NCI-H2171 treated with DMSO at 0.1 percent for 48 hours (cell line): ENCODE measurements around the gene BPNT1.
"Not testable (repeated sequence)": the region's sequence is repeated elsewhere in the genome, so short reads cannot be mapped to it uniquely, and the experiment has no call there.

Source experiments
- DNase-seq: peaks from one replicate; lab custom pipeline; 2025; lab: John Stamatoyannopoulos, UW

The BPNT1 gene

GRCh38 chr1:220077887-220078286, 11.7 kb downstream of the BPNT1 start:
- DNase-seq: no peak

DNA sequence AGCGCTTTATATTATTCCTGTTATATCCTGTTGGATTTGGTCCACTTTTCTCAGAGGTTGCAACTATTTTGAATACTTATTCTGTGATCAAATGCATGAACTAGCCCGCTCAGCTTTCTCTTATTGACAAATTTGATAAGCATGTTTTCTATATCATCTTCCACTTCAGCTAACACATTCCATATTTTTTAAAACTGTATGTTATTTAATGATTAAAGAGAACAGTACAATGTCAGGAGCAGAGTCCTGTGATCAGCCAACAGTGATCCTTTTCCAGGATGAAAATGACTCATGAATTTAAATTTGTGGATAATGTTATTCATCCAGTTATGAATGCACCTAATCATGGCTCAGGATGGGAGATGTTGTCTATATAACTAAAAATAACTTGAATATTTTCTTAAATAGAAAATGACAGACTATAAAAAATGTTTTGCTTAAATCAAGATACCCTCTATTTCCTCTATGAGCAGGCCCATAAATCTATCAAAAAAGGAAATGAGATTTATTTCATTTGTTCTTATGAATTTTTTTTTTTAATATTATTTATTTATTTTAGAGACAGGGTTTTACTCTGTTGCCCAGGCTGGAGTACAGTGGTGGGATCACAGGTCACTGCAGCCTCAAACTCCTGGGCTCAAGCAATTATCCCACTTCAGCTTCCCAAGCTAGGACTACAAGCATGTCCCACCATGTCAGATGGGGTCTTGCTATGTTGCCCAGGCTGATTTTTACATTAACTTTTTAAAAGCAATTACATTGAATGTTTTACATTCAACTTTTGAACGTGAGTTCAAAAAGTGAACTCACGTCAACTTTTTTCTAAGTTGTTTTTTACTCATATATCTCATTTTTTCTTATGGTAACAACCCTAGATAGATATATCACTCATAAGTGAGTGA, 12.5 kb downstream of the BPNT1 start:
- no peak for DNase-seq

- DNase-seq: no peak
Observed at GRCh38 chr1:220067269-220068204, 22.1 kb downstream of the BPNT1 start.

DNA sequence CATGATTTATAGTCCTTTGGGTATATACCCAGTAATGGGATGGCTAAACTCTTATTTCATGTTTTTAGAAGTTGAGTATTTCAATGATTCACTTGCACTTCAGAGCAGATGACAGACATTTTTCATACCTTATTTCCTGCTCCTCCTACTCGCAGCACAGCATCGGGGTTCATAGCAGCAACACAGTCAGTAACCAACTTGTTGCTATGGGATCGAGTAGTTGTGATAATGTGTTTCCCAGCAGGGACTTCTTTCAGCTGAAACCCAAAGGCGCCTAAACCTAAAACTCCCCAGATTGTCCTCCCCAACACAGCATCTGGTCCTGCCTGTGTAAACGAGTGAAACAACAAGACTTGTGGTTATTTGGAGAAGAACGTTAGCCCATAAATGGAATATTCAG, 27.0 kb downstream of the BPNT1 start:
- no peak for DNase-seq

GRCh38 chr1:220060876-220061275, 28.7 kb downstream of the BPNT1 start:
- no peak for DNase-seq

DNA sequence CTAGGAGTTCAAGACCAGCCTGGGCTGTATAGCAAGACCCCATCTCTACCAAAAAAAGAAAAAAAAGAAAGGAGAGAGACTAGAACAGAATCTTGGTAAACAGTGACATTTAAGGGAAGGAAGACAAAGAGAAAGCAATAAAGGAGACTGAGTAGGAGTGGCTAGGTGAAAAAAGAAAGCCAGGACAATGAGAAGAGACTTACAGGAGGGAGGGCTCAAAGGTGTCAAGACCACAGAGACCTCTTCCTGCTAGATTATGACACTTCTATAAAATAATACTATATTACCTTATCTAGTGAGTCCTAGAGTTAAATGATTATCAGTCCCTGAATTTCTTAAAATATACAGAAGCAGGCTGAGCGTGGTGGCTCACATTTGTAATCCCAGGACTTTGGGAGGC, 33.2 kb downstream of the BPNT1 start:
- DNase-seq: no peak

GRCh38 chr1:220046052-220046930, 43.3 kb downstream of the BPNT1 start, which contains the start of gene EPRS1:
Gene EPRS1, minus strand, starts transcription at chr1:220046505. Its CDS starts 117 bp downstream, at chr1:220046388.
- DNase-seq: peak; percentile 98

DNA sequence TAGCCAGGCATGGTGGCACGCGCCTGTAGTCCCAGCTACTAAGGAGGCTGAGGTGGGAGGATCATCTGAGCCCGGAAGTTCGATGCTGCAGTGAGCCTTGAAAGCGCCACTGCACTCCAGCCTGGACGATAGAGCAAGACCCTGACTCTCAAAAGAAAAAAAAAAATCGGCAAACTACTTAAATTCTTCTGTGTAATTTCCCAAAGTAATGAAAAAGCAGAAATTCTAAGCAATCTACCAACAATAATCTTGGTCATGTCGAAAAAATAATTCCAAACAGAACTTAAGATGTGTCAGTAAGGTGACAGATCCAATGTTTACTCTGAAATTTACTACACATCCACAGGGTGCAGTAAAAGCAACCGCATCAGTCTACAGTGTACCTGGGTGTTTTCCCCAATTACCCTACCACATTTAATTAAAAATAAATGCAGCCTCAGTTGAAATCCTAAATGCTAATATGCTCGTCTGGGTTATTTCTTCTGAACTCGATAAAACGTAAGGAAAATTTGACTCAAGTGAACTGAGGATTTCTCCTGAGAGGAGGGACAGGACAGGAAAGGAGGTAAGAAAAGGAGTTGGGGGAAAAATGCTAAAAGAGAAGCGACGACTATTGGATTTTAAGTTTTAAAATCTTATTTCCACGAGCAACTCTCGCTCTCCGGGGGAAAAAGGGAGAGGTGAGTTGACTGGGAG, 44.1 kb downstream of the BPNT1 start:
- DNase-seq: peak; percentile 14

- no peak for DNase-seq
Observed at GRCh38 chr1:220044678-220045355, 44.8 kb downstream of the BPNT1 start.

- DNase-seq: no peak
Observed at GRCh38 chr1:220043646-220044045, 45.9 kb downstream of the BPNT1 start.

GRCh38 chr1:220040028-220040596, 49.5 kb downstream of the BPNT1 start:
- DNase-seq: no peak

DNA sequence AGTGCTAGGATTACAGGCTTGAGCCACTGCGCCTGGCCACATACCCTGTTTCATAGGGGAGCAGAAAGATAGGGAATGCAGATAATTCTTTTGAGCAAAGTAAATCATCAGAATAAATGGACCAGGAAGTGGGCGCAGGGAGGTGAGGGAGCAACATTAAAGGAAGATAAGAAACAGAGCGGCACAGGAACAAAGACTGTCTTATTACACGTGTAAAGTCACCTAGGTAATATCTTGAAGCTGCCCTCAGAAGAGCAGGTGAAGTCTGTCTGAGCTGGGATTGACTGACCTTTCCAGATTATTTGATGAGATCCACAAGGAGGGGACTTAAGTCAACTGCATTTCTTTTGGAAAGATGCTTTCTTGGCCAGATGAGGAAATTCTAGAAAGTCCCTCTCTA, 50.9 kb downstream of the BPNT1 start:
- no peak for DNase-seq

GRCh38 chr1:220037810-220038209, 51.8 kb downstream of the BPNT1 start:
- DNase-seq: not testable (repeated sequence)

DNA sequence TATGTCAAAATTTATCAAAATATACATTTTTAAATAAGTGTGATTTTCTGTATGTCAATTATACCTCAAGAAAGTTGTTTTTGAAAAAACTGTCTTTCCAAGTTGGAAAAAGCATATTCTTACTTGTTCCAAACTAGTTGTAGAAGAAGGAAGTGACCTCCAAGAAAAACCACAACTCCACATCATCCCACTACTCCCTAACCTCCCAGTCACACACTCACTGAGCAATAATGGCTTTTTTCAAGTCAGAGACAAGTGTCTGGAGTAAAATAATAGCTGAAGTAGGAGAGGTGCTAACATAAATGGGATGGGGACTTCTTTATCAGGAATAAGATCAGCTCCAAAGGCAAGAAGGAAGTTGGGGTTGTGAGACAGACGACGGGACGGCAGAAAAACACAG, 56.7 kb downstream of the BPNT1 start:
- no peak for DNase-seq

GRCh38 chr1:220031287-220031686, 58.3 kb downstream of the BPNT1 start:
- DNase-seq: no peak

DNA sequence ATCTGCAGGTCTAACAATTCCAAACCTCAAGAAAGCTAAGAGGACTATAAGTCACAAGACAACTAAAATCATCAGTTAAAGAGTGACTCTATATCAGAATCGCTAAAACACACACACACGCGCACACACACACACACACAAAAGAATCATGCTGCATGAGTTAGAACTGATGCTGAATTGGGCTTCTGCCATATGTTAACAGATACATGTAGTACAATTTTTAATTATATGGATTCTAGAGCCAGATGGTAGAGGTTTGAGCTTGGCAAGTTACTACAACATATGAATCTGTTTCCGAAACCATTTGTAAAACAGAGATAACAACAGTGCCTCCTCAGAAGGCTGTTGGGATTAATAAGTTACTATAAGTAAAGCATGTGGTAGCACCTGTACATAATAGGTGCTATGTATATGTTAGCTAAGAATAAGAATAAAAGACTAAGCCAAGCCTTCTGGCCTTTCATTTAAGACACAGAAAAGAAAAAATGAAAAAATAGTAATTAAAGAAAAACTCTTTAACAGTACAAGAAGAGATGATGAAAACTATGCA, 61.2 kb downstream of the BPNT1 start:
- DNase-seq: peak; percentile 81

DNA sequence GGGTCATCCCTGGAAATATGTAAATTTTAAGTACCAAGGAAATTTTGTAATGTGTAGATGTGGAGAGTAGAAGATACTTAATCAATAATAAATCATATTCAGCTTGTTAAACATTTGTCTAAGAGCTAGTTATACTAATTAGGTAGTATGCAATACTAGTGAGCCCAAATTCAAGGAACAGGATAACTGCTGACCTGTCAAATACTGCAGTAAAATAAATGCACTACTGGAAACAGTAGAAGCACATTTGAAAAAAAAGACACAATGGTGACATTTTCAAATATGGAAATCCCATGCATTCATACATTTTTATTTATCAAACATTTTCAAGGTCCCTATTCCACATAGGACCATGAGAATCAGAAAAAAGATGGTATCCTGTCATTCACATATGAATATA, 70.5 kb downstream of the BPNT1 start:
- DNase-seq: no peak

GRCh38 chr1:220013497-220013896, 76.1 kb downstream of the BPNT1 start:
- DNase-seq: no peak

- DNase-seq: no peak
Observed at GRCh38 chr1:220012259-220012658, 77.3 kb downstream of the BPNT1 start.

DNA sequence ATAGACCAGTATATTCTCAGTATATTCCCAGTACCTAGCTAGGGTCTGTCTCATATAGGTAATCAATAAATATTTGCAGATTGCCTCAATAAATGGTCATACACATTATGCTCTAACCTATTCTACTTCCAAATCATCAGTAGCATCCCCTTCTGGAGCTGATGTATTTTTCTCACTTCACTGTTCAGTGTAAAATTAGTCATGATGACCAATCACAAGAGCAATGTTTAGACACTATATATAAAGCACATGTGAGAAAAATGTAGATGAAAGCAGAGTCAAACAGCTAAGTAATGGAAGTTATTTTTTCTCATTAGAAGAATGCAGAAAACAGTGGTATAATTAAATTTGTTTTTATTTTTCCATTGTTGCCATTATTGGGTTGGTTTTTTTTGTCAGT, 78.0 kb downstream of the BPNT1 start:
- DNase-seq: no peak
